Measurements from ENCODE around the gene KLHL33.

KLHL33 gene

DNA sequence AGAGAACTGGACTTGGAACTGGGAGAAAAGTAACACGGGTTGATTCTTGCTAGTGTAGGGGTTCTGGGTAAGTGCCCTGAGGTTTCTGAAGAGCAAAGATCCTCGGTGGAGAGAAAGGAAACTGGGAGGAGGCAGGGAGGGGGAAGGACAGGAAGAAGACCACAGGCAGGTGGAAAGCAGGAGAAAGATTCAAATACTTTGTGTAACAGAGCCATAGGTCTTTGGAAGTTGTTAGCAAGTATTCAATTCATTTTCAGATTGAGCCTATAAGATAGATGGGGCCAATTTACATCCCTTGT is 34.6 kb upstream of the KLHL33 start (continued):
- no peak for TF ChIP-seq GLI2 (tag by site-specific recombination; IDR thresholded peaks at IDR 0.05; ENCODE audit: borderline replicate concordance, low read depth)
- TF ChIP-seq ZFHX2 (tag by site-specific recombination; conservative IDR thresholded peaks at IDR 0.05): no peak
- TF ChIP-seq ZNF501 (tag by site-specific recombination; IDR thresholded peaks at IDR 0.05): no peak
- TF ChIP-seq, protein P1, sequence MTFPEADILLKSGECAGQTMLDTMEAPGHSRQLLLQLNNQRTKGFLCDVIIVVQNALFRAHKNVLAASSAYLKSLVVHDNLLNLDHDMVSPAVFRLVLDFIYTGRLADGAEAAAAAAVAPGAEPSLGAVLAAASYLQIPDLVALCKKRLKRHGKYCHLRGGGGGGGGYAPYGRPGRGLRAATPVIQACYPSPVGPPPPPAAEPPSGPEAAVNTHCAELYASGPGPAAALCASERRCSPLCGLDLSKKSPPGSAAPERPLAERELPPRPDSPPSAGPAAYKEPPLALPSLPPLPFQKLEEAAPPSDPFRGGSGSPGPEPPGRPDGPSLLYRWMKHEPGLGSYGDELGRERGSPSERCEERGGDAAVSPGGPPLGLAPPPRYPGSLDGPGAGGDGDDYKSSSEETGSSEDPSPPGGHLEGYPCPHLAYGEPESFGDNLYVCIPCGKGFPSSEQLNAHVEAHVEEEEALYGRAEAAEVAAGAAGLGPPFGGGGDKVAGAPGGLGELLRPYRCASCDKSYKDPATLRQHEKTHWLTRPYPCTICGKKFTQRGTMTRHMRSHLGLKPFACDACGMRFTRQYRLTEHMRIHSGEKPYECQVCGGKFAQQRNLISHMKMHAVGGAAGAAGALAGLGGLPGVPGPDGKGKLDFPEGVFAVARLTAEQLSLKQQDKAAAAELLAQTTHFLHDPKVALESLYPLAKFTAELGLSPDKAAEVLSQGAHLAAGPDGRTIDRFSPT (tag by site-specific recombination; IDR thresholded peaks at IDR 0.05): no peak
- TF ChIP-seq, protein P2, sequence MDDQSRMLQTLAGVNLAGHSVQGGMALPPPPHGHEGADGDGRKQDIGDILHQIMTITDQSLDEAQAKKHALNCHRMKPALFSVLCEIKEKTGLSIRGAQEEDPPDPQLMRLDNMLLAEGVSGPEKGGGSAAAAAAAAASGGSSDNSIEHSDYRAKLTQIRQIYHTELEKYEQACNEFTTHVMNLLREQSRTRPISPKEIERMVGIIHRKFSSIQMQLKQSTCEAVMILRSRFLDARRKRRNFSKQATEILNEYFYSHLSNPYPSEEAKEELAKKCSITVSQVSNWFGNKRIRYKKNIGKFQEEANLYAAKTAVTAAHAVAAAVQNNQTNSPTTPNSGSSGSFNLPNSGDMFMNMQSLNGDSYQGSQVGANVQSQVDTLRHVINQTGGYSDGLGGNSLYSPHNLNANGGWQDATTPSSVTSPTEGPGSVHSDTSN (CRISPR knock-in tag; IDR thresholded peaks at IDR 0.05): no peak
- TF ChIP-seq, protein P3, sequence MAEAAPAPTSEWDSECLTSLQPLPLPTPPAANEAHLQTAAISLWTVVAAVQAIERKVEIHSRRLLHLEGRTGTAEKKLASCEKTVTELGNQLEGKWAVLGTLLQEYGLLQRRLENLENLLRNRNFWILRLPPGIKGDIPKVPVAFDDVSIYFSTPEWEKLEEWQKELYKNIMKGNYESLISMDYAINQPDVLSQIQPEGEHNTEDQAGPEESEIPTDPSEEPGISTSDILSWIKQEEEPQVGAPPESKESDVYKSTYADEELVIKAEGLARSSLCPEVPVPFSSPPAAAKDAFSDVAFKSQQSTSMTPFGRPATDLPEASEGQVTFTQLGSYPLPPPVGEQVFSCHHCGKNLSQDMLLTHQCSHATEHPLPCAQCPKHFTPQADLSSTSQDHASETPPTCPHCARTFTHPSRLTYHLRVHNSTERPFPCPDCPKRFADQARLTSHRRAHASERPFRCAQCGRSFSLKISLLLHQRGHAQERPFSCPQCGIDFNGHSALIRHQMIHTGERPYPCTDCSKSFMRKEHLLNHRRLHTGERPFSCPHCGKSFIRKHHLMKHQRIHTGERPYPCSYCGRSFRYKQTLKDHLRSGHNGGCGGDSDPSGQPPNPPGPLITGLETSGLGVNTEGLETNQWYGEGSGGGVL (tag by site-specific recombination; IDR thresholded peaks at IDR 0.05): no peak; the same call in 1 of the 2 replicates
- no peak for TF ChIP-seq ZNF354C (tag by site-specific recombination; IDR thresholded peaks at IDR 0.05; ENCODE audit: borderline replicate concordance, low read depth)
- peak; percentile 72 for TF ChIP-seq ZNF341 (tag by site-specific recombination; IDR thresholded peaks at IDR 0.05; ENCODE audit: low read depth)
- no peak for TF ChIP-seq ZNF239 (tag by site-specific recombination; IDR thresholded peaks at IDR 0.05)
- TF ChIP-seq ZSCAN23 (tag by site-specific recombination; IDR thresholded peaks at IDR 0.05): no peak

DNA sequence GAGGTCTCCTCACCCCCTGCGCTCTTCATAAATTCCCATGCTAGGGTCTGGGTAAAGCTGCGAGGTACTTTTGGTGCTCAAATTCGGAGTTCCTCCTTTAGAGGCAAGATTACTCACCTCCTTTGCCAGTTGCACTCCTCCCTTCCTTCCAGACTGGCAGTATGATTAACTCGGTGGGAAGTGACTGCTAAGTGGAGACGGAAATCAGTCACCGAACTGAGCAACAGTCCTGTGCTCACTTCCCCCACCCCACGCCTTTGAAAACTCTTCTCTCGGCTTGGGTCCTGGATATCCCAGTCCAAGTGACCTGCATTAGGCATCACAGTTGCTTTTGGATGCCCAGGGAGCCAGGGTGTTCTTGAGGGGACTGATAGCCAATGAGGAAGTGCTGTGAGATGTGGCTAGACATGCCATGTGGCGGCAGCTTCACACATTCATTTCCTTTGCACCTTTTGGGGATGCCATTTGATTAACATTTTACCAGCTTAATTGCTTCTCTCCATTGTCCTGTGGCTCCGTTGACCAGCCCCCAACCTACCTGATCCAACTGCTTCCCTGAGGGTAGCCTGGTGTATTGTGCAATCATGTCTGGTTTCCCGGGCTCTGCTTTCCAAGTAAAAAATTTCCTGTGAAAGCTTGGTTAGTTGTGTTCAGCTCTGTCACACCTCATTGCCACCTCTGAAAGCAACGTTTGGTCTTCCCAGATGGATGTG is 34.1 kb upstream of the KLHL33 start:
- Histone ChIP-seq H3K4me3 (ENCODE audit: low read depth, low read length) (peak overlapping the region; percentile 71), H3K4me1 (ENCODE audit: control insufficient read depth, insufficient read depth, low read length) (peaks cover 5% of the 10 kb centered on the region), H3K9me3 (ENCODE audit: control insufficient read depth, insufficient read depth, low read depth, low read length) (no peaks in the 10 kb centered on the region), H3K27ac (ENCODE audit: extremely low read depth, low read depth, low read length) (peak overlapping the region; percentile 84), H3K36me3 (ENCODE audit: control insufficient read depth in 2 of 2, insufficient read depth in 1 of 2, low read length in 2 of 2) (peaks cover 23 to 38% of the 10 kb centered on the region in 2 experiments)
- POLR2A ChIA-PET: interaction anchor here (0.6 to 2.6 kb wide), 21 partner anchors 9 to 213 kb away, joined by 3 to 41 read pairs (median 3); partner anchors contain the start of genes APEX1, OSGEP, PARP2 and PIP4P1
- 0 out of 2 replicates have a peak, but pooled peaks have one; percentile 10 for TF ChIP-seq ZNF335 (tag by site-specific recombination; conservative IDR thresholded peaks at IDR 0.05)
- peak; percentile 59 for TF ChIP-seq ZBTB17 (tag by site-specific recombination; IDR thresholded peaks at IDR 0.05)
- TF ChIP-seq ZNF140 (tag by site-specific recombination; IDR thresholded peaks at IDR 0.05): no peak
- 0 out of 2 replicates have a peak, but pooled peaks have one; percentile 54 for TF ChIP-seq SCRT2 (tag by site-specific recombination; IDR thresholded peaks at IDR 0.05)
- TF ChIP-seq FEZF1 (tag by site-specific recombination; IDR thresholded peaks at IDR 0.05): peak; percentile 74
- peak; percentile 61 for TF ChIP-seq ZNF366 (tag by site-specific recombination; conservative IDR thresholded peaks at IDR 0.05)
- TF ChIP-seq ZNF629 (tag by site-specific recombination; IDR thresholded peaks at IDR 0.05): no peak
- TF ChIP-seq, protein P4, sequence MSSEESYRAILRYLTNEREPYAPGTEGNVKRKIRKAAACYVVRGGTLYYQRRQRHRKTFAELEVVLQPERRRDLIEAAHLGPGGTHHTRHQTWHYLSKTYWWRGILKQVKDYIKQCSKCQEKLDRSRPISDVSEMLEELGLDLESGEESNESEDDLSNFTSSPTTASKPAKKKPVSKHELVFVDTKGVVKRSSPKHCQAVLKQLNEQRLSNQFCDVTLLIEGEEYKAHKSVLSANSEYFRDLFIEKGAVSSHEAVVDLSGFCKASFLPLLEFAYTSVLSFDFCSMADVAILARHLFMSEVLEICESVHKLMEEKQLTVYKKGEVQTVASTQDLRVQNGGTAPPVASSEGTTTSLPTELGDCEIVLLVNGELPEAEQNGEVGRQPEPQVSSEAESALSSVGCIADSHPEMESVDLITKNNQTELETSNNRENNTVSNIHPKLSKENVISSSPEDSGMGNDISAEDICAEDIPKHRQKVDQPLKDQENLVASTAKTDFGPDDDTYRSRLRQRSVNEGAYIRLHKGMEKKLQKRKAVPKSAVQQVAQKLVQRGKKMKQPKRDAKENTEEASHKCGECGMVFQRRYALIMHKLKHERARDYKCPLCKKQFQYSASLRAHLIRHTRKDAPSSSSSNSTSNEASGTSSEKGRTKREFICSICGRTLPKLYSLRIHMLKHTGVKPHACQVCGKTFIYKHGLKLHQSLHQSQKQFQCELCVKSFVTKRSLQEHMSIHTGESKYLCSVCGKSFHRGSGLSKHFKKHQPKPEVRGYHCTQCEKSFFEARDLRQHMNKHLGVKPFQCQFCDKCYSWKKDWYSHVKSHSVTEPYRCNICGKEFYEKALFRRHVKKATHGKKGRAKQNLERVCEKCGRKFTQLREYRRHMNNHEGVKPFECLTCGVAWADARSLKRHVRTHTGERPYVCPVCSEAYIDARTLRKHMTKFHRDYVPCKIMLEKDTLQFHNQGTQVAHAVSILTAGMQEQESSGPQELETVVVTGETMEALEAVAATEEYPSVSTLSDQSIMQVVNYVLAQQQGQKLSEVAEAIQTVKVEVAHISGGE (tag by site-specific recombination; conservative IDR thresholded peaks at IDR 0.05; ENCODE audit: low read depth): 0 out of 2 replicates have a peak, but pooled peaks have one; percentile 20
- CTCF ChIA-PET: interaction anchor here (1.1 kb wide), 1 partner anchor 9 kb away, joined by 4 read pairs; the partner anchor contains the start of gene PIP4P1
